ENCODE measurements around the gene BICRAL.

The BICRAL gene

GRCh38 chr6:42831237-42831636 is 49.4 kb downstream of the BICRAL start:
- Mint-ChIP-seq H3K9me3 (no peaks in the 10 kb centered on the region), H3K36me3 (peaks cover 51% of the 10 kb centered on the region), H3K4me1 (peaks cover 6% of the 10 kb centered on the region), H3K27me3 (no peaks in the 10 kb centered on the region), H3K4me3 (no peak overlapping the region), H3K27ac (peak overlapping the region; percentile 28)
- ATAC-seq, result no peak

- Mint-ChIP-seq H3K27me3 (no peaks in the 10 kb centered on the region), H3K36me3 (peaks cover 27% of the 10 kb centered on the region), H3K4me1 (peaks cover 6% of the 10 kb centered on the region), H3K4me3 (no peak overlapping the region), H3K9me3 (no peaks in the 10 kb centered on the region), H3K27ac (no peak overlapping the region)
- ATAC-seq, result no peak
Measured at GRCh38 chr6:42834056-42834455, 52.2 kb downstream of the BICRAL start.

- peaks cover 14% of the 10 kb centered on the region for H3K36me3 Mint-ChIP-seq
- no peak overlapping the region for H3K27ac Mint-ChIP-seq
- no peaks in the 10 kb centered on the region for H3K9me3 Mint-ChIP-seq
- peaks cover 5% of the 10 kb centered on the region for H3K4me1 Mint-ChIP-seq
- ATAC-seq, result no peak
- no peak overlapping the region for H3K4me3 Mint-ChIP-seq
- no peaks in the 10 kb centered on the region for H3K27me3 Mint-ChIP-seq
Measured at GRCh38 chr6:42841844-42842584, 60.2 kb downstream of the BICRAL start.

- peaks cover 14% of the 10 kb centered on the region for H3K36me3 Mint-ChIP-seq
- H3K9me3 Mint-ChIP-seq, result no peaks in the 10 kb centered on the region
- H3K4me1 Mint-ChIP-seq, result peaks cover 5% of the 10 kb centered on the region
- no peak overlapping the region for H3K27ac Mint-ChIP-seq
- H3K27me3 Mint-ChIP-seq, result no peaks in the 10 kb centered on the region
- no peak overlapping the region for H3K4me3 Mint-ChIP-seq
- ATAC-seq, result no peak
Measured at GRCh38 chr6:42845327-42845694, 63.5 kb downstream of the BICRAL start.

GRCh38 chr6:42846505-42846904 is 64.7 kb downstream of the BICRAL start:
- Mint-ChIP-seq H3K4me1 (peaks cover 3% of the 10 kb centered on the region), H3K9me3 (no peaks in the 10 kb centered on the region), H3K36me3 (peaks cover 14% of the 10 kb centered on the region), H3K27me3 (no peaks in the 10 kb centered on the region), H3K4me3 (no peak overlapping the region), H3K27ac (no peak overlapping the region)
- no peak for ATAC-seq

GRCh38 chr6:42848700-42849099 is 66.8 kb downstream of the BICRAL start:
- no peak overlapping the region for H3K4me3 Mint-ChIP-seq
- peaks cover 18% of the 10 kb centered on the region for H3K36me3 Mint-ChIP-seq
- no peak overlapping the region for H3K27ac Mint-ChIP-seq
- H3K9me3 Mint-ChIP-seq, result no peaks in the 10 kb centered on the region
- no peaks in the 10 kb centered on the region for H3K4me1 Mint-ChIP-seq
- no peaks in the 10 kb centered on the region for H3K27me3 Mint-ChIP-seq
- no peak for ATAC-seq

GRCh38 chr6:42851599-42851998 is 69.7 kb downstream of the BICRAL start:
- Mint-ChIP-seq H3K4me3 (no peak overlapping the region), H3K27me3 (no peaks in the 10 kb centered on the region), H3K27ac (no peak overlapping the region), H3K9me3 (no peaks in the 10 kb centered on the region), H3K36me3 (peaks cover 10% of the 10 kb centered on the region), H3K4me1 (no peaks in the 10 kb centered on the region)
- ATAC-seq, result no peak

- Mint-ChIP-seq H3K4me1 (no peaks in the 10 kb centered on the region), H3K27me3 (no peaks in the 10 kb centered on the region), H3K27ac (peak overlapping the region; percentile 44), H3K36me3 (peaks cover 41% of the 10 kb centered on the region), H3K4me3 (no peak overlapping the region), H3K9me3 (no peaks in the 10 kb centered on the region)
- no peak for ATAC-seq
Measured at GRCh38 chr6:42860036-42860435, 78.2 kb downstream of the BICRAL start.

GRCh38 chr6:42860481-42860880 is 78.6 kb downstream of the BICRAL start:
- no peaks in the 10 kb centered on the region for H3K9me3 Mint-ChIP-seq
- H3K4me3 Mint-ChIP-seq, result no peak overlapping the region
- no peaks in the 10 kb centered on the region for H3K27me3 Mint-ChIP-seq
- peak overlapping the region; percentile 44 for H3K27ac Mint-ChIP-seq
- H3K4me1 Mint-ChIP-seq, result no peaks in the 10 kb centered on the region
- peaks cover 41% of the 10 kb centered on the region for H3K36me3 Mint-ChIP-seq
- ATAC-seq, result no peak

- Mint-ChIP-seq H3K4me3 (no peak overlapping the region), H3K36me3 (peaks cover 42% of the 10 kb centered on the region), H3K4me1 (no peaks in the 10 kb centered on the region), H3K9me3 (no peaks in the 10 kb centered on the region), H3K27me3 (no peaks in the 10 kb centered on the region), H3K27ac (no peak overlapping the region)
- ATAC-seq, result no peak
Measured at GRCh38 chr6:42864602-42865001, 82.8 kb downstream of the BICRAL start.

GRCh38 chr6:42870145-42870936 is 88.5 kb downstream of the BICRAL start:
- Mint-ChIP-seq H3K4me3 (no peak overlapping the region), H3K27me3 (no peaks in the 10 kb centered on the region), H3K27ac (no peak overlapping the region), H3K4me1 (no peaks in the 10 kb centered on the region), H3K9me3 (no peaks in the 10 kb centered on the region), H3K36me3 (peaks cover 15% of the 10 kb centered on the region)
- ATAC-seq, result no peak

GRCh38 chr6:42871711-42872110 is 89.9 kb downstream of the BICRAL start:
- no peak for ATAC-seq
- no peaks in the 10 kb centered on the region for H3K9me3 Mint-ChIP-seq
- H3K27ac Mint-ChIP-seq, result no peak overlapping the region
- H3K4me1 Mint-ChIP-seq, result no peaks in the 10 kb centered on the region
- no peaks in the 10 kb centered on the region for H3K27me3 Mint-ChIP-seq
- H3K36me3 Mint-ChIP-seq, result peaks cover 10% of the 10 kb centered on the region
- H3K4me3 Mint-ChIP-seq, result no peak overlapping the region

GRCh38 chr6:42873313-42873712 is 91.5 kb downstream of the BICRAL start:
- H3K36me3 Mint-ChIP-seq, result no peaks in the 10 kb centered on the region
- no peaks in the 10 kb centered on the region for H3K4me1 Mint-ChIP-seq
- no peaks in the 10 kb centered on the region for H3K9me3 Mint-ChIP-seq
- H3K27ac Mint-ChIP-seq, result no peak overlapping the region
- no peak overlapping the region for H3K4me3 Mint-ChIP-seq
- H3K27me3 Mint-ChIP-seq, result no peaks in the 10 kb centered on the region
- no peak for ATAC-seq

- ATAC-seq, result no peak
- Mint-ChIP-seq H3K27ac (no peak overlapping the region), H3K4me3 (no peak overlapping the region), H3K9me3 (no peaks in the 10 kb centered on the region), H3K4me1 (peaks cover 20% of the 10 kb centered on the region), H3K36me3 (peaks cover 5% of the 10 kb centered on the region), H3K27me3 (no peaks in the 10 kb centered on the region)
Measured at GRCh38 chr6:42877695-42878094, 95.8 kb downstream of the BICRAL start.

- Mint-ChIP-seq H3K36me3 (peaks cover 22% of the 10 kb centered on the region), H3K4me3 (peak within 1 kb of the TSS; percentile 99), H3K27me3 (no peaks in the 10 kb centered on the region), H3K27ac (peak within 1 kb of the TSS; percentile 99), H3K4me1 (peaks cover 28% of the 10 kb centered on the region), H3K9me3 (no peaks in the 10 kb centered on the region)
- peak; percentile 98 for ATAC-seq
Measured at GRCh38 chr6:42879372-42880239, 97.8 kb downstream of the BICRAL start, which contains the start of gene RPL7L1. Gene RPL7L1, plus strand, starts transcription at chr6:42879616. Its CDS starts 295 bp downstream, at chr6:42879911.

All from stimulated activated memory B cell treated with anti-CD40 and anti-IgM and Interleukin-4, amounts not matched to agents 10 μg/mL and 1 μg/mL and 100 μg/mL, for 72 hours (primary cell).